Activated T-helper 9 cell treated with anti-CD3 and anti-CD28 coated beads, Interleukin-2, amount 50 U/mL, for 16 hours (primary cell): ENCODE results near the gene ALS2.

Experiments used
- DNase-seq: peaks from one replicate; pipeline ENCODE4 v3.0.0-alpha.2; 2020; ENCODE audit warnings: low read depth

ALS2 gene

DNA sequence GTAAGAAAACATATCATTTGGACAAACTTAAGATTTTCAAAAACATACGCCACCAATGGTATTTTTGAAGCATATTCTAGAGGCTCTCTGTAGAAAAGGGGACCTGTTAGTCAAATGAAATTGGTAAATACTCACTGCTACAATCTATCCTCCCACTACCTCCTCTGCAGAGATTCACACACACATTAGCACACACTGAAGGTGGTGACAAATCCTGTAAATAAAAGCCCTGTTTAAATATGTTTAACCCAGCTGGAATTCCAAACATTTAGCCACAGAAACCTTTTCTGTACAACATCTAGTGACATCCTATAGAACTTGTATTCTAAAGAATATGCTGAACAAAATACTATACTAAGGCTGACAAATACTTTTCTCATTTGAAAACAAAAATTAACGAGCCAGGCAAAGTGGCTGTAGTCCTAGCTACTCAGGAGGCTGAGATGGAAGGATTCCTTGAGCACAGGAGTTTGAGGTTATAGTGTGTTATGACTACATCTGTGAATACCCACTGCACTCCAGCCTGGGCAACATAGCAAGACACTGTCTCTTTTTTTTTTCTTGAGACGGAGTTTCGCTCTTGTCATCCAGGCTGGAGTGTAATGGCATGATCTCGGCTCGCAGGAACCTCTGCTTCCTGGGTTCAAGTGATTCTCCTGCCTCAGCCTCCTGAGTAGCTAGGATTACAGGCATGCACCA lies 25.9 kb downstream of the ALS2 start:
- DNase-seq, result no peak

DNA sequence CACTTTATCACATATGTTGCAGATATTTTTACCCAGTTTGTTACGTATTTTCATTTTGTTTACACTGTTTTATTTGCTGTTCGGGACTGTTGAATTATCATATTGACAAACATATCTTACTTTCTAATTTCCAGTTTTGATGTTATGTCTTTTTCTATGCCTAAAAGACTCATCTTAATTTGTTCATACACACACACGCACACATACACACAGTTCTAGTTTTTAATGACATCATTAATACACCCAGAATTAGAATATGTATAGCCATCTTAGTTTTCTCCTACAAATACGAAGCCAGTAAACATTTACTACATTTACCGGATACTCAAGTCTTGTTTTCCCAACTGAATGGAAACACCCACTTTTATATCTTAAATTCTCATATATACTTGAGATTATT lies 29.2 kb downstream of the ALS2 start:
- no peak for DNase-seq

DNA sequence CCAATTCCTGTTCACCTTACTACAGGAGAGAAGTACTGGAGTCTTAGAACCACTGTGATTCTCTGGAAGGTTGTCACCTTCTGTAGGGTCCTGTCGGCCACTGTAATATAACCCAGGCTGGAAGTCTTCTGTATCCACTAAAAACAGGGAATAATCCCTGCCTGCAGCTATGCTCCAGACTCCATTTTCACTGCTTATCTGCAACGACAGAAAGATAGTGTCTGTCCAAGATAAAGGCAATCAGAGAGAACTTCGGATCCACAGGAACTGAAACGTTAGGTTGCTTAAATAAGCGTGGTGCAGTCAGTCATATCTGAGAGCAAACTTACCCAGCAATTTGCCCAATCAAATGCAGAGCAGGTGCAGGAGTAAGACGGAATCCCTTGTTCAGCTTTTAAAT lies 34.2 kb downstream of the ALS2 start:
- DNase-seq, result no peak

DNA sequence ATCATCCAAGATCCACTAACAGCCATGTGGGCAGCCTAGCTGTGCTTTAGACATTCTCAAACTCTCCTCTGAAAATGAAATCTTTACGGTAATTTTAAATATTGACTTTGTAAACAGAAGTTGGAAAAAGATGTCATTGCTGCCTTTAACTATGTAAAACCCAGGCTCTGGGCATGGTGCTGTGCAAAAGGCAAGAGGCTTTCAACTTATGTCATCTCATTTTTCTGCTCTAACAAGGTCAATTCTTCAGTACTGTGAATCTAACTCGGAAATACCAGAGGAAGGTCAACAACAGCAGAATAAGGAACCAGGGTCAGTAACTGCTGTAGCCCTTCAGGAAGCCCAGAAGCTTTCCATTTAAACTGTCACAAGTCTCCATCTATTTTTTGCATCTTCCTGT lies 45.2 kb downstream of the ALS2 start:
- no peak for DNase-seq

DNA sequence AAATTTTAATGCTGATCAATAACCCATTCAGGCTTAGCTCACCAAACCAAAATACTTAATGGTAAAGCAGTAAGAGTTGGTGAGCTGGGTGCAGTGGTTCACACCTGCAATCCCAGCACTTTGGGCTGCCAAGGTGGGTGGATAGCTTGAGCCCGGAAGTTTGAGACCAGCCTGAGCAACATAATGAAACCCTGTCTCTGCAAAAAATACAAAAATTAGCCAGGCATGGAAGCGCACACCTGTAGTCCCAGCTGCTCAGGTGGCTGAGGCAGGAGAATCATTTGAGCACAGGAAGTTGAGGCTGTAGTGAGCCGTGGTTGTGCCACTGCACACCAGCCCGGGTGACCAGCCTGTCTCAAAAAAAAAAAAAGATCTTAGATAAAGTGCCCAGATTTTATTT lies 46.6 kb downstream of the ALS2 start:
- DNase-seq, result no peak

DNA sequence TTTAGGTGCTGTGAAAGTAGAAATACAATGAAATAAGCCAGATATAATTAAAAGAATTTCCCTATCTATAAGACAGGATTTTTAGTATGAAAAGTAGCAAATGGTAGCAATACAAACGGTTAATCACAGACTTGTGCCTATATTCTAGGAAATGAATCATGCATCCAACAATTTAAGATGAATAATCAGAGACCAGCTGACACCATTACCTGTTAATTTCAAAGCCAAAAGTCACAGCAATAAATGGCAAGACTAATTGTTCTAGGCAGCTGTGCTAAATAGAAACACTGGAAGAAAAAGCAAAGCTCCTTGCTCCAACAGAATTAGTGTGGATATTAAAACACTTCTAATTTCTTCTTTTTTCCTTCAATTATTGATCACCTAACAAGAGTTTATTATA lies 47.2 kb downstream of the ALS2 start:
- no peak for DNase-seq

DNA sequence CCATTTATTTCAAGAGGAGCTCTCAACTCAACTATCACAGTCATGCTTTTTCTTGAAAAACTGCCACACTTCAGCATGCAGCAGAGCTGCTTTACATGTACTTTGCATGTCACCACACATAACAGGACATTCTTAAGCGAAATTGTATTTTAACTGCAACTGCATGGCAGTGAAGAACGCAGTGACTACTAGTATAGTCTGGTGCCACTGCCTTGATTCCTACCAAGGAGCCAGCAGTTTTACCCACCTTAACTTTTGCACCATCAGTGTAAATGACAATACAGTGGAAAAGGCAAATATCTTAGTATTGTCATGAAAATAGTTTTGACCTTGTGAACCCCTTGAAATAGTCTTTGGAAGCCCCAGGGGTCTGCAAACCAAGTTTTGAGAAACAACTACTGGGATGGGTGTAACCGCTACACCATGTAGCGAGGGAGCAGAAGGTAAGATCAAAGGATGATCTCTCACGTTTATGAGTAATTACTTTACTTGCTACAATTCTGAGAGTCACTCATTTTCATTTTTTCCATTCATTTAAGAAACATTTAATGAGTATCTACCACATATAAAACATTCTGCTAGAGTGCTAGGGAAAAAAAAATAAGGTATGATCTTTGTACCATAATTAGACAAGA lies 50.0 kb downstream of the ALS2 start:
- DNase-seq, result no peak

DNA sequence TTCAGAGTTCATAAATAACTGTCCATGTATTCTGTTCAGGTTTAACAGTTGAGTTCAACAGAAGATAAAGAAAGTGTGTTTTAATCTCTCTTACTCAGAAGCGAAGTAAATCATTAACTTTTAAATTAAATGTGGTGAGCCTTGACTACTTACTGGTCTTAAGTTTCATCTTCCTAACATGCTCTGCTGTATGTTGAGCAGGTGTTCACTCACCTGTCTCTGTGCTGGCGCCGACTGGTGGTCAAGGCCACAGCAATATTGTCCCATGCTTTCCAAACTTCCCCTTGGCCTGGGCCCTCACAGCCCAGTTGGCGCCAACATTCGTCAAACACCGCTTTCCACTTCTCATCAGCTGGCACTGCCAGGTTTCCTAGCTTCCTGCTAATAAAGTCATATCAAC lies 65.3 kb downstream of the ALS2 start:
- no peak for DNase-seq

DNA sequence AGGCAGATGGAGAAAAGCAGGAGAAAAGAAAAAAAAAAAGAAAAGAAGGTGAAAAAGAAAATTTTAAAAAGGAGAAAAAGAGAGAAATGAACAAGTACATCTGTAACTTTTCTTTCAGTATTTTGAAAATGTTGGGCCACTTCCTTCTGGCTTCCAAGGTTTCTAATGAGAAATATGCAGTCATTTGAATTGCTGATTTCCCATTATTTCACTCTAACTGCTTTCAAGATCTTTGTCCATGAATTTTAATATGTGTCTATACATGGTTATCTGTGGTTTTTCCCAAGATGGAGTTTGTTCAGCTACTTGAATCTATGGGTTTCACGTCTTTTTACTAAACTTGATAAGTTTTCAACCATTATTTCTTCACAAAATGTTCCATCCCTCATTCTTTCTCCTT lies 68.0 kb downstream of the ALS2 start:
- no peak for DNase-seq

DNA sequence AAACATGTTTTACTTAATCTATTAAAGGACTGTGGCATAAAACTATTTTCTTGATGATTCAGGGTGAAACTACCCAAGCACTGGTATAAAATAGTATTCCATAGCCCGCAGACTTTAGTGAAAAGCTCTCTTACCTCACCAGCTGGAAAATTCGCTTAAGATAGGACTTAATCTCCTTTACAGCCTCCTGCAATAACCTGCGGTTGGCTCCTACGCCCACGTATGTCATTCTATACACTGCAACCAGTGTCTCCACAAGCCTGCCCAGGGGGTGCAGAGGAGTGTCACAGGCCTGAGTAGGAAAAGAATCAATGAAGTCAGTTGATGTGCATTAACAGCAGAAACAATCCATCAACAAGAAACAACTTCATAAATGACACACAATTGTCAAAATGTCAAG lies 71.0 kb downstream of the ALS2 start:
- DNase-seq, result no peak

DNA sequence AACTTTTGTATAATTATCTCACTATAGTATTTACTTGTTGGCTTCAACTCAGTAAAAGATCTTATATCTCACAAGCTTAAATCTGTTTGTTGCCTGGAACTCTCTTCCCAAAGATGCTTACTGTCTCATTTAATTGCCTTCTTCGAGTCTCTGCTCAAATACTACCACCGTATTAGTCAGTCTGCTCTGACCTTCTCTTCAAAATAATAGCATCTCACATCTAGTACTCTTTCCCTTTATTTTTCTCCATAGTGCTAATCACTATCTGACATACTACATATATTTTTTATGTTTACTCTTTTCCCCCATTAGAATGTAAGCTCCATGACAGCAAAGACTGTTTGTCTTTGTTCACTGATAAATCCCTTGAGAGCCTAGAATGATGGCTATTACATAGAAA lies 71.7 kb downstream of the ALS2 start:
- DNase-seq, result no peak

DNA sequence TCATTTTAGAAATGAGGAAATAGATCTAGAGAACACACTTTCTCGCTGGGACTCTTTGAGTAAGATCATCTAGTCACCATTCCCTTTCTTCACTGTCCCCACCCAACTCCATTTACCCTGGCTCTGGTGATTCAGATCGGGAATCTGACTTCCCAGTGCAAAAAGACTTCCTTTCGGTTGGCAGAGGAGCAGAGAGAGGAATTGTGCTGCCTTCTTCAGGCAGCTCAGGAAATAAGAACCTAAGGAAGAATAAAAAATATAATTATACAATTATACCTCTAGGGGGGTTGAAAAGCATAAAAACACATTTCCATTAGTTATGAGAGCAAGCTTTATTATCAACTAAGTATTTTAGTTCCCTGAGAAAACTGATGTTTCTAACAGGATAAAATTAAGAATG lies 73.0 kb downstream of the ALS2 start:
- DNase-seq, result no peak

DNA sequence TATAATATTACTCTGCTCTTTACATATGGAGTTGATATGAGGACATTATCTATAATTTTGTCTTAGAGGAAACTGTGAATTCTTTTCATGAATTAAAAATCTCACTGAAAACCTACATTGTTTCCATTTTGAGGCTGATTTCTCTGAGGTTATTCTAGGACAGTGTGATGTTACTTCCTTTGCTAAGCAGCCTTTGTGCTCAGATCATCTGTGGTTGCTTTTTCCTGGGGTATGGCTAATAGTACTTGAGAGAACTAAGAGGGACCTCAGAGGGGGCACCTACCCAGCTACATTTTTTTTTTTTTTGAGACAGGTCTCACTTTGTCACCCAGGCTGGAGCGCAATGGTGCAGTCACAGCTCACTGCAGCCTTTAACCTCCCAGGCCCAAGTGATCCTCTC lies 73.6 kb downstream of the ALS2 start:
- no peak for DNase-seq

DNA sequence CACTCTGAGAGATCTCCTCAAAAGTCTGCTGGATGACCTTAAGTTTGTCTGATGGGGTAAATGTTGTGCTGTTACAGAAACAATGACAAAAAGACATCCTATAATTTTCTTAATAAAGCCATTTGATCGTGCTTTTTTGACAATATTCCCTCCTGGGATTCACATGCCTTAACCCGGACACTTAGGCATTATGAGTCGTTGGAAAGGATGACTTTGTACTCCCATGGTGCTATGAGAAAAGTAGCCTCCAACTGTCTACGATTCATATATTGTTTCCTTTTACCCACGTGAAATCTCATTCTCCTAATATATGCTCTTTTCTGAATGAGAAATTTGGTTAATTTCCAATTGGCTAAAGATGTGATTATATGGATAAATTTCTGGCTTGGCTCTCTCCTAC lies 76.2 kb downstream of the ALS2 start:
- no peak for DNase-seq

DNA sequence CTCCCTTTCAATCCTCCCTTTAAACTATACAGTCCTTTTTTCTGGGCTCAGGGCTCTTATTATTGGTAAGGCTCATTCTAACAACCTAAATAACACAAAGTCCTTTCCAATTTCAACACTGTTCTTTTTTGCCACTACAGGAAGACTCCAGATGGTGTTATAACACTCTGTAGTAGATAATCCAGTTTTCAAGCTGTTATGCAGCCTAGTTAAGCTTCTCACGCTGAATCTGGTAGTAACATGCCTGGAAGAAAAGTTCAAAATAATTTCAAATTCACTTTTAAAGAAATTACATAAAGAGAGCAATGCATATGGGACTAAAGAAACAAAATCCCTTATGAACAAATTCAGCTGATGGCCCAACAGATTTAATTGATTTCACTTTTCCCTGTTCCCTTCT lies 79.1 kb downstream of the ALS2 start:
- no peak for DNase-seq

DNA sequence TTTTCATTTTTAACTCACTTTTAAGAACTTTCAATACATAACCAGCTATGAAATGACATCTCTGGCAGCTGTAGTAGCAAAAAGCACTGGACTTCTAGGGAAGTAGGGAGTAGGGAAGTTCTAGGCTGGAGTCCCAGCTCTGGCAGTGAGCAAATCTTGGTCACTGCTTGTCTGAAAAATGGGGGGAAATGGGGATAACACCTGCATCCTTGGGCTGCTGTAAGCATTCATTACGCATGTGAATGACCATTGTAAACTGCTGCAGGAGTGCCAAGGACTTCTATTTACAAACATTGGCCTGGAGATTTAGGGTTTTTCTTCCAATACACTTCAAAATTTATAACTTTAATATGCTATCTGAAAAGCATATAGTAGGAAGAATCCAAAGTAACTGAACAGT lies 81.3 kb downstream of the ALS2 start:
- no peak for DNase-seq

DNA sequence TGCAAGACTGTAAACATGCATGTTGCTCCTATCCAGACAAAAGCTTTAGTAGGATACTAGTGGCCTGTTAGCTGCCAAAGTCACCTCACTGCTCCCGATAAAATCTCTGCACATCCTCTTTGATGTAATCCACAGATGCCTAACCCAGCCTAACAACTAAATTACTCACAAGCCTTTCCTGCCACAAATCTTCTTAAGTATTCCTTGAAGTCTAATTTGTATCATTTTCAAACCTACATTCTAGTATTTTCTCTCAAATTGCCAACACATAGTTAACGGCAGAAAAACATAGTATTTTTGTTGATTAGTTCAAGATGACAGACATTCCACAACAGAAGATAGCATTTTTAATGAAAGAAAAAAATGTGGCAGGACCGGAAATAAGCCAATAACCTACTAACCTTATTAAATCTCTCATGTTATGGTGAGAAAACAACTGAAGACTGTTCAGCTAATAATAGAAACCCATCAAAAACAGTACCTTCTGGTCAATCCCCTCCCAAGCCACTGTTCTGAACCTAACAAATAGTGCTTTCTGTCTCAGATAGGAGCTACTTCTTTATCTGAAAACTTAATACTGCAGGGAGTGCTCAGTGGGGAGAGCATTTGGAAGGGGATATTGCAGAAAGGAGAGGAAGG lies 82.0 kb downstream of the ALS2 start, which contains the start of gene MPP4:
Gene MPP4, minus strand, starts transcription at position 57 of the 639 bp plus-strand sequence. CDS start 4,690 bp downstream, outside the sequence.
- DNase-seq, result no peak

DNA sequence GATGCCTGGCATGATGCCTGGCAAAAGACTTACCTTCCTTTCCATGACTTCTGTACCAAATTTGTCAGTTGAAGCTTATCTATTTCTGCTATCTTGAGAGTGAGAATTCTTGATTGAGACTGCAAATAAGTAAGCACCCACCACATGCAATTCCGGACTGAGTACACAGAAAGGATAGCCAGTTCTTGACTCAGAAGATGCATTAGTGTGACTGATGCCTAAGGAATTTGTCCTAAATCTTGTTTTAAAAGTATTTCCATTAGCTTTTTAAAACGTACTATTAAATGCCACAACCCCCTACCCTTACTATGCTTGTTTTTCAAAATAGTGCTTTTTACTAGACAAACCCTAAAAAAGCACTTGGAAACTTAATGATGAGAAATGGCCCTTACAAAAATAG lies 82.8 kb downstream of the ALS2 start:
- no peak for DNase-seq

DNA sequence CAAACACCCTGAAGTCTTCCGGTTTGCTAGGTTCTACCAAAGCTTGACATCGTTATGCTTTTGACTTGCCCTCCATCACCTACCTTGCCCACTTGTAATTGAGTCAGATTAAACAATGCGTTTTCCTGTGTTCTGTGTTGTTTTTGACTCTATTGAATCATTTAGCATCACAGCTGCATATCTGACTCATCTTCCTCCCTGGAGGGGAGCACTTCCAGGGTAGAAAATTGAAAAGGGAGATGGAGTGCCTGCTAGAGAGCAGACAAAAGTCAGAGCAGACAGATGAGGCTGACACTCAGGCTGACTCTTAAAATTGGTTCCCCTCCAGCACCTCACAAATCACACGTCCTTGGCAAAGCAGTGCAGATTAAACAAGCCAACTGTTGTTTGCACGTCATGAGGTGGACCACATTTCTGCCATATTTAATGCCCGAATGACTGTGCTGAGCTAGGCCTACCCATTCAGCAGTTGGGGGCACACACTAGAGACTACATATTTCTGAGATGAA lies 84.5 kb downstream of the ALS2 start:
- no peak for DNase-seq

DNA sequence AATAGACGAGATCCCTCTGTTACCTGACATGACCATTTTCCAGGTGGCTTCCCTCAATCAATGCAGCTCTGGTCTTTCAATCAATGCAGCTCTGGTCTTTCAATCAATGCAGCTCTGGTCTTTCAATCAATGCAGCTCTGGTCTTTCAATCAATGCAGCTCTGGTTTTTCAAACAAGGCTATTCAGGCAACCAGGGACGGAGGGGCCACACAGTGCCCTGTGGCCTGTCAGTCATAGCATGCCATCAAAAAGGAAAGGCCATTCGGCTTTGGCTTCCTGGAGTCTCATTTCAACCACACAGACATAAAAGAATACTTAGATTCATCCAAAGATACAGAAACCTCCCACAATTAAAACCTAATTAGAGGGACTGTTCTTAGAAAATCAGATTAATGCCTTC lies 95.6 kb downstream of the ALS2 start:
- DNase-seq, result no peak

DNA sequence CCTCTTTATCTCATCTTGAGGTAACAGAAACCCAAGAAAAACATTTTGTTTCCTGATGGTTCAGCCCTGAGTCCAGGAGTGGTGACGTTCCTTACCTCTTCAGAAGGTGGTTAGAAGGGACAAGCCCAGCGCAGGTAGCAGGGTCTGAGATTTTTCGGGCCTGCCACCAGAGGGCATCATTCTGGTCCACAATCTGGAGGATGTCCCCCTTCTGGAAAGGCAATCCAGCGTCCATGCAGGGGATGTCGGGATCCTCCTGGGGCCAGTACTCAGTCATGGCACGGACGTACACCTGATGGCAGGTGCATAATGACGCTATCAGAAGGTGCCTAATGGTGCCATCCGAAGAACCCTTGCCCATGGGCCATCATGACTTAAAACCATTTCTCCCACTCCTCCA lies 100.0 kb downstream of the ALS2 start:
- DNase-seq, result no peak

DNA sequence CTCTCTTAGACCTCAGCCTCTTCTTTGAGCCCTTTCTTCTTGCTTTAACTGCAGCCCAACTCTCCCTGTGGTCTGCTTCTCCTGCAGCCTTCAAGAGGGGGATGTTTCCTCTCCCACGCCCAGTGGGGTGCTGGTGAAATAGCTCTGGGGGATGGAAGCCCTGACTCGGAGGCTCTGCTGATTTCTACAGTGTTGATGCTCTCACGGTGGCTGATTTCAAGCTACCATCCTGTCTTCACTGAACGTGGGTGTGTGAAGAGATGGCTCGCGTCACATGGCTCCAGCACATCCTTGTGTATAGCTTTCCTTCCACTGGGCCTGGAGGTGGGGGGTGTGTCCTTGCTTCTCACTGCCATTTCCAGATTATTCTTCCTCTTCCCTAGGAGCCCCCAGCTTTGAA lies 102.3 kb downstream of the ALS2 start:
- DNase-seq, result no peak

DNA sequence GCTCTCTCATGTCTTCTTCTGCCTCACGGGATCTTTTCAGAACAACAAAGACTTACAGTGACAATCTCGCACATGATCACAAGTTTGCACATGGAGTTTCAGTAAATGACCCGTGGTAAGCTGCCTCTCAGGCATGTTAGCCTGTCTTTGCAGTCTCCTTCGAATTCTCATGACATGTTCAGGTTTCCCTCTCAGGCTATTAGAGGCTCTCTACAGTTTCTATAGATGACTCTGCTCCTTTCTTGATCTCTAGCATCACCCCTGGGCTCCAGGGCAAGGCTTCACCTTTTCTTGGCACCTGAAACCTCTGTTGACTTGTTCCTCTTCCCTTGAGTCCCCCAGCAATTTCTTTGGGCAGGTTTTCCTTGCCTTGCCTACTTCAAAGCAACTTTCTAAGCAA lies 105.3 kb downstream of the ALS2 start:
- no peak for DNase-seq
